HG02798 (cell line): ENCODE data around the gene SLC49A3.
"Not testable (repeated sequence)": the region's sequence is repeated elsewhere in the genome, so short reads cannot be mapped to it uniquely, and the experiment has no call there.

ENCODE experiments used
- ATAC-seq: cut with Tn5 transposase; IDR thresholded peaks from one replicate; pipeline ENCODE4 v1.9.1; 2021; ENCODE audit warnings: mild to moderate bottlenecking; ENCODE audit not compliant: unreplicated experiment, poor library complexity

The SLC49A3 gene

DNA sequence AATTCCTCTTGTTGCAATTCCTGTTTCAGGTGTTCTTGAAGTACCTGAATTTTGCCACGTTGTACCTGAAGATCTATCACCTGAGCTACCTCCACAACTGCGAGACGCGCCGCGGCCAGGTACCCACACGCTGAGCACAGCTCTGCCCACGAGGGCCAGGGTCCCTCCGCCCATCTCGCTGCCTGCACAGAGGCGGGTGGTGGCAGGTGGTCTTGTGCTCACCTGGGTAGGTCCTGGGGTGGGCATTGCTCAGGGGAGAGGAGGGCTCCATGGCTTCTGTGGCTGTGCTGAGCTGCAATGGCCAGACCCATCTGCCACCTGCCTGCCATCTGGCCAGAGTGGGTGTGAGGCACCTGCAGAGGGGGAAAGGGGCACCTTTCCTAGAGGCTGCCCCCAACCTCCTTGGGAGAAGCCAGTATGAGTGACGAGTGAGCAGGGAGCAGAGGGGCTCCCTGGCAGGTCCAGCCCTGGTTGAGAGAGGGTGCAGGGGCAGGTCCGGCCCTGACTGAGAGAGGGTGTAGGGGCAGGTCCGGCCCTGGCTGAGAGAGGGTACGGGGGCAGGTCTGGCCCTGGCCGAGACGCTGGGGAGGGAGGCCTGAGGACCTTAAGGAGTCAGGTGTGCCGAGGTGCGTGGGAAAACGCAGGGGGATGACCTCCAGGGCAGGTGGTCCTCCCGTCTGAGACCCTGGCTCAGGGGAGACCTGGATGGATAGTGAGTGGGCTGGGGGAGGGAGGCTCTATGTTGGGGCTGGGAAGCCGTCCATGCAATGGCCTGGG, 52.9 kb downstream of the SLC49A3 start:
- ATAC-seq = no peak

DNA sequence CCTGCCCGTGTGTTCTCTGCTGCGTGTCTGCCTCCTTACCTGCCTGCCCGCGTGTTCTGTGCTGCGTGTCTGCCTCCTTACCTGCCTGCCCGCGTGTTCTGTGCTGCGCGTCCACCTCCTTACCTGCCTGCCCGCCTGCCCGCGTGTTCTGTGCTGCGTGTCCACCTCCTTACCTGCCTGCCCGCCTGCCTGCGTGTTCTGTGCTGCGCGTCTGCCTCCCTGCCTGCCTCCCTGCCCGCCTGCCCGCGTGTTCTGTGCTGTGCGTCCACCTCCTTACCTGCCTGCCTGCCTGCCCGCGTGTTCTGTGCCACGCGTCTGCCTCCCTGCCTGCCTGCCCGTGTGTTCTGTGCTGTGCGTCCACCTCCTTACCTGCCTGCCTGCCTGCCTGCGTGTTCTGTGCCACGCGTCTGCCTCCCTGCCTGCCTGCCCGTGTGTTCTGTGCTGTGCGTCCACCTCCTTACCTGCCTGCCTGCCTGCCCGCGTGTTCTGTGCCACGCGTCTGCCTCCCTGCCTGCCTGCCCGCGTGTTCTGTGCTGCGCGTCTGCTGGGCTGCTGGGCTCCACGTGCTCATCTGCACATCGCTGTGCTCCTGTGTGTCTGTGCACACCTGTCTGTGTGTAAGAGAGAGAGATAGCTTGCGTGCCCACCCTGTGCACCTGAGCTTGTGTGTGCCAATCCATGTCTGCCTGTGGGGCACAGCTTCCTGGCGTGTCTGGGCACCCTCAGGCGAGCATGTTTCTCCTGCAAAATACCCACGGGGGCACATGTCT, 53.7 kb downstream of the SLC49A3 start:
- ATAC-seq = not testable (repeated sequence)

DNA sequence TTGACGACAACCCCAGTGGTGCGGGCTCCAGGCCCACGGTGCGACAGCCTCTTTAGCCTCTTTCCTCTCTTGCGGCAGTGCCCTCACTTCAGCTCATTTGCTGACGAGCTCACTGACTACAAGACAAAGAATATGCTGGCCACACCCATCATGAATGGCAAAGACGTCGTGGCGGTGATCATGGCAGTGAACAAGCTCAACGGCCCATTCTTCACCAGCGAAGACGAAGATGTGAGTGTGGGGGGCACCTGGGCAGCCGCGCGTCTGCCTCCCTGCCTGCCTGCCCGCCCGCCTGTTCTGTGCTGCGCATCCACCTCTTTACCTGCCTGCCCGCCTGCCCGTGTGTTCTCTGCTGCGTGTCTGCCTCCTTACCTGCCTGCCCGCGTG, 54.4 kb downstream of the SLC49A3 start:
- no peak for ATAC-seq

DNA sequence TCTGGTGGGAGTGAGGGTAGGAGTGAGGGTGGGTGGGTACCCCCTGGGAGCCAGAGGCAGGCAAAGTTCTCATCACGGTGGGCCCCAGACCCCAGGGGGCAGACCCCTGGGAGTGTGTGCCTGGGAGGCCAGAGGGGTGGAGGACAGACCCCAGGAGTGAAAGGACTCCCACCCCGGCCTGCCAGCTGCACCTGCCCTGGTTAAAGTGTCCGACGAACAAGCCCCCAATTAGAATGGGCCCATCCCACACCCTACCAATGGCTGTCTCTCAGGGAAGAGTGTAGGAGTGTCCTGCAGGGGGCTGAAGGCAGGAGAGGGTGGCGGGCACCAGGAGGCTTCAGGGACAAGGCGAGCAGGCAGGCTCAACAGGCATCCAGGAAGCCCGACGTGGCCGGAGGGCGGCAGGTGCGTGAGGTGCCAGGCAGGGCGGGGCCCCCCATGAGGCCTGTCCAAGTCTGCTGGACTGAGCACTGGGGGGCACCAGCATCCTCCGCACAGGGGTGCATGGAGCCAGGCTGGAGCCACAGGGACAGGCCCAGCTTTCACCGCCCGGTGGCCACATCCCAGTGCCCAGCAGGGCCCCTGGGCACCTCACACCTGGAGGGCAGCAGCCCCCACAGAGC, 54.9 kb downstream of the SLC49A3 start:
- ATAC-seq = no peak

DNA sequence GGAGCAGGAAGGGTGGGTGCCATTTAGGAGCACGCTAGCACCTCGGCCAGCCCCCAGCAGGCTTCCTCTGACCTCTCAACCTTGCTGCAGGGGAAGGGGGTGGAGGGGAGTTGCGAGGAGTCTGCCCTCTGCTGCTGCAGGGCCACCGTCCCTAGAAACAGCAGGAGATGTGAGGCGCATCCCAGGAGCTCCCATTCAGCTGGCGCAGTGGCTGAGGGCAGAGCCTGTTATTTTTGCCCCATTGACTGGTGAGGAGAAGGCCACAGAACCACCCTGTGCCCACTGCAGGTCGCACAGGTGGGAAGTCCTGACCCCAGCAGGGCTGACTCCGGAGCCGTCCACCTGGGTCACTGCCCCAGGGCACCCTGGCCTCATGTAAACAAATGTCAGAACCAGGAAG, 55.5 kb downstream of the SLC49A3 start:
- no peak for ATAC-seq

DNA sequence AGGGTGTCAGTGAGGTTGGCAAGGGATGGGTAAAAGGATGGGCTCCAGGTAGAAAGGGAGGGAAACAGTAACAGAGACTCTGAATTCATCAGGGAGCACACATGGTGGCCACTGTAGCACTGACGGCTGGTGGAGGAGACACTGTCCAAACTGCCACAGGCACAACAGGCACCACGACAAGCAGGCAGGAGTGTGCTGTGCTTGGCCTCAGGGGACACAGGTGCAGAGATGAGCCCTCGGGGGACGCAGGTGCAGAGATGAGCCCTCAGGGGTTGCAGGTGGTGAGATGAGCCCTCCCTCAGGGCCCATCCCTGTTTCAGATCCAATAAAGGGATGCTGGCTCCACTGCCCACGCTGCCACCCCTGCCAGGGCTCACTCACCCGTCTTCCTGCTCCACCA, 56.0 kb downstream of the SLC49A3 start:
- ATAC-seq = no peak

DNA sequence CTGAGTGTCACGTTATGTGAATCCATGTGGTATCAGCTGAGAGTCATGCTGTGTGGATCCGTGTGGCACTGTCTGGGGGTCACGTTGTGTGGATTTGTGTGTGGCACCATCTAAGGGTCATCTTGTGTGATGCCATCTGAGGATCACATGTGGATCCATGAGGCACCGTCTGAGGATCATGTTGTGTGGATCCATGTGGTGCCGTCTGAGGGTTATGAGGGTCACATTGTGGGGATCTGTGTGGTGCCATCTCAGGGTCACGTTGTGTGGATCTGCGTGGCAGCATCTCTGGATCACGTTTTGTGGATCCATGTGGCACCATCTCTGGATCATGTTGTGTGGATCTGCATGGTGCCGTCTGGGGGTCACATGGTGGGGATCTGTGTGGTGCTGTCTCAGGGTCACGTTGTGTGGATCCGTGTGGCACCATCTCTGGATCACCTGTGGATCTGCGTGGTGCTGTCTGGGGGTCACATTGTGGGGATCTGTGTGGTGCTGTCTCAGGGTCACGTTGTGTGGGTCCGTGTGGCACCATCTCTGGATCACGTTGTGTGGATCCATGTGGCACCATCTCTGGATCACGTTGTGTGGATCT, 56.7 kb downstream of the SLC49A3 start:
- no peak for ATAC-seq
